HG02970 (cell line): ENCODE data around the gene LSP1.

Experiments used
- ATAC-seq: cut with Tn5 transposase; IDR thresholded peaks from one replicate; pipeline ENCODE4 v1.9.1; 2021; ENCODE audit warnings: mild to moderate bottlenecking, moderate library complexity, moderate number of reproducible peaks; ENCODE audit not compliant: unreplicated experiment, low FRiP score

Gene LSP1

DNA sequence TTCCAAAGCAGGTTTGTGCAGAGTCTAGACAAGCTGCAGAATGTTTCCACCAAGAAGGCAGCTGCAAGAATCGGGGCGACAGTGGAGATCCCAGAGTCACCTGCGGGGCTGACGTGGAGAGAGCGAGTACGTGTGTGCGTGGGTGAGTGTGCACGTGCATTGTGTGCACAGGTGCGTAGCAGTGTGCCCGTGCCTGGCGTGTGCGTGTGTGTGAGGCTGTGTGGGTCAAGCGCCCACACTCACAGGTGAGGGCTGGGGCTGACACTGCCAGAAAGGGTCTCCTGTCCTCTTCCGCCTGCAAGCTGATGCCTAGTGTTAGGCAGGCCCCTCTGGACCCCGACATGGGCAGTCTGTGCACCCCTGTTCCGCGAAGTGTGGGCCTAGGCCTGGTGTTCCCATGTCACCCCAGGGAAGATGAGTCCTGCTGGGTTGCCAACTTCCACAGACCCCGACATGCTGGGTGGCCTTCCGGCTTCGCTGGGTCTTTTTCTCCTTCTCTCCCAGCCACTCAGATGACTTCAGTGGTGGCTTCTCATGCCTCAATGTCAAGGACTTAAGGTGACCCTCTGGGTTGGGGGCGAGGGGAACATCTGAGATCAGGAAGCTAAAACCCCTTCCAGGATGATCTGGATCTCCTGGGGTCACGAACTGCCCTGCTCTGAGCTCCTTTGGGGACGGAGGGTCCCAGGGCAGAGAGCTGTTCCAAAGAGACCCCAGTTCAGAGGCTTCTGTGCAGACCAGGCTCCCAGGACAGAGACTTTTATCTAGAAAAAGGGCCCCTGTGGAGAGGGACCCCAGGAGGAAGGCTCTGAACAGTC, 28.5 kb upstream of the LSP1 start:
- ATAC-seq, result no peak

DNA sequence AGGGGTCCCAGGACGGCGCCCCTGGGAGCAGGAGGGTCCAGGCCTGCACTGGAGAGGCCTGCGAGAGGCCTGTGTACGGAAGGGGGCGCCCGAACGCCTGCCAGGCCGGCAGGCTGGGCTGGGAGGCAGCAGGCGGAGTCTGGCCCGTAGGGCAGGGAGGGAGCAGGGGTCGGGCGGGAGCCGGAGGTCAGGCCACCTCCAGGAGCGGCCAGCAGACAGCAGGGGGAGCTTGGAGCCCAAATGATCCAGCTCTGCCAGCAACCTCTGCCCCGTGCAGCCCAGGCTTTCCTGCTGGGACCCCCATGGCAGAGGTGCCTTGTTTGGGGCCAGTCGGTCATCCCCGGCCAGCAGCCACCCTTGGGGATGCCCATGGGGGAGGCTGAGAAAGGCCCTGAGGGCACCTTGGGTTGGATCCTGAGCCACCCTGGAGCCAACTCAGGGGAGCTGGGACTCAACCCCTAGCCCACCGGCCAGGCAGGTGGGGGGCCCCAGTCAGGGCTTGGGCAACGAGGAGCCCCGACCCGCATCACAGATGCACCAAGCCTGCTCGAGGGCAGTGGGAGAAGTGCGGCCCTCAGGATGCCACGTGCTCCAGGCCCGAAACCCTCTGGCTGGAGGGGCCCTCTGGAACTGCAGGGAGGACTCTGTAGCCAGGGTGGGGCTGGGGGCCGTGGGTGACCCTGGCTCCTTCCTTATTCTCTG, 27.7 kb upstream of the LSP1 start:
- ATAC-seq, result no peak

DNA sequence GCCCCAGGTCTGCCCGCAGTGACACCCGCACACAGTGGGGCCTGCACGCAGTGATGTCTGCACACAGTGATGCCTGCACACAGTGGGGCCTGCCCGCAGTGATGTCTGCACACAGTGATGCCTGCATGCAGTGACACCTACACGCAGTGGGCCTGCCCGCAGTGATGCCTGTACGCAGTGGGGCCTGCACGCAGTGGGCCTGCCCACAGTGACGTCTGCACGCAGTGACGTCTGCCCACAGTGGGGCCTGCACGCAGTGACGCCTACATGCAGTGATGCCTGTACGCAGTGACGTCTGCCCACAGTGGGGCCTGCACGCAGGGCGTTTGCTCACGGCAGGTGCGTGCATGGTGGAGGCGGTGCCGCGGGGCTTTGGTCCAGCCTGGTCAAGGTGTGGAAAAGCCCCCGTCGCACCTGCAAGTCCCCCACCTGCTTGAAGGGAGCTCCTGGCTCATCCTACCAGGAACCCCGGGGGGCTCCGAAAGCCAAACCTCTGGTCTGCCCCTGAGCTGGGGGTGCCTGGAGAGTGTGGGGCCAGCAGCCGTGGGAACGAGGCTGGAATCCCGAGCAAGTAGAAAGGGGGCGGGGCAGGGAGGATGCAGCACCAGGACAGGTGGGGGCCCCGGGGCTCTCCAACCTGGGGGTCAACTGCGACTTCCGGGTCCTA, 27.0 kb upstream of the LSP1 start:
- no peak for ATAC-seq

DNA sequence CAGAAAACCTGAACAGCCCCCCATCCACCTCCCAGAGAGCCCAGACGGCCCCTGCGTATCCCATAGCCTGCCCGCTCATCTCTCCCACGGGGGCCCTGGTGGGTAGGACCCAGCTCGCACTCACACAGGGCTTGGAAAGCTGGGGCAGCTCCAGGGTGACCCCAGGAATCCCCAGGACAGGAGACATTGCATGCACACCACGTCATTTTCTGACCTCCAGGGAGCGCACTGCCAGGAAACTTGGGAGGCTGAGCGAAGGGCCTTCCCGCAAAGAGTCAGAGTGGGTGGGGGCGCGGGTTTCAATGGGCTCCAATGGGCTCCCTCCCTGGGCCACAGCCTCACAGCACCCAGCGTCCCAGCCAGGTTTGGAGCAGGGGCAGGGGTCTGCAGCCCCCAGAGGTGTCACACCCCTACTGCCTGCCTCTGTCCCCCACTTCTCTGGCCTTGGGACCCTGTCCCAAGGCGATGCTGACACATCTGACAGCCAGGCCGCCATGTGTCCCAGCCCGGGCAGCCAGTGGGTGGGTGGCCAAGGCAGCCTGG, 26.3 kb upstream of the LSP1 start:
- ATAC-seq, result no peak

DNA sequence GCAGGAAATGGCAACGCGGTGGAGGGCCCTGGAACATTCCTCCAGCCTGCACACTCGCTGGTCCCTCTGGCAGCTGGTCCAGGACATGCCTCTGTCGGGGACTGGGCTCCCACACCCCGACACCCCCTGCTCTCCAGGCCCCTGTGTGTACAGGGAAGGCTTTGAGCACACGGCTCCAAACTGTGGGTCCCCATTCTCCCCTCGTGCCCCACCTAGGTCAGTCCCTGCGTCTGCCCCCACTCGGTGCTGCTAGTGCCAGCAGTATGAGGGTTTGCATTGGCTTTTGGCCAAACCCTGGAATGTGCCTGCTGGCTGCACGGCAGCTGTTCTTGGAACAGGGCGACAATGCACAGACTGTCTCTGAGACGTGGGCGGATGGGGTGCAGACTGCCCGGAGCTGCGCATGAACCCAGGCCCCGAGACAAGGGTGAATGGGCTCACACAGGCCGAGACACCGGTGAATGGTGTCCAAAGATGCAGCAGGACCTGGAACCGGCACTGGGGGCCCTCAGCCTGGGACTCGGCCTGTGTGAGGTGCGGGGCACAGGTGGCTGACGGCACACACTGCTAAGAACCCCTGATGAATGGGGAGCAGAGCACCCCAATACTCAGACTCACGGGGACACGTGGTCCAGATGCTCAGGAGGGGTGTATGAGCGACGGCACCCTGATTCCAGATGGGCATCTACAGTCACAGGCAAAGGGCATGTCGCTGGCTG, 25.6 kb upstream of the LSP1 start:
- ATAC-seq, result no peak

DNA sequence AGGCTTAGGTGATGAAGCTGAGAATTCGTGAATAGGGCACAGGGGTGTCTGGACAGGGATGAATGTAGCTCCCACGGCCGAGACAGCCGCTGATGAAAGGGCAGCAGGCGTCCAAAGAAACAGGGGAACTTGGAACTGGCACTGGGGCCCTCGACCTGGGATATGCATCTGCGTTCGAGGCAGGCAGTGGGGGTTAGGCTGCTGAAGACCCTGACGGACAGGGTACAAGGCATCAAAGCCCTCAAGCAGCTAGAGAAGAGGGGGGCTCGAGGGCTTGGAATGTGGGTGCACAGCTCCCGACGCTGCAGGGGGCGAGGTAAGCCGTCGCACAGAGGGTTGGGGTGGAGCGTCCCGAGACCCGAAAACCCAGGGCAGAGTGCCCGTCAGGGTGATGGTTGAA, 25.0 kb upstream of the LSP1 start:
- ATAC-seq, result no peak

DNA sequence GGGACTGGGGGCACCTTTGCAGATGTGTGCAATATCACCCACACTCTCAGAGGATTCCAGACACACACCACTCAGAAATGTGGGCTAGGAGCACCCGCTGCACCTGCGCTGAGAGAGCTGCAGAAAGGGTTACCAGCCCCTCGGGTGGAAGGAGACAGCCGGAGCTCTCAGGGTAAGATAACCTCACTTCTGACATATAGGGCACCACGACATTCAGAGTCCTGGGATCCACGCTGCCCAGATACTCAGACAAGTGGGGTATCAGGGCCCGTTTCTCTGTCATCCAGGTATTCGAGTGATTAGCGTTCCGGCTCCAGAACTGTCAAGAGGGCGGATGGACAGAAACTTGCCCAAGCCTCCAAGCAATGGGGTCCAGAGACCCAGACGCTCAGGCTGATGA, 24.3 kb upstream of the LSP1 start:
- ATAC-seq, result no peak

DNA sequence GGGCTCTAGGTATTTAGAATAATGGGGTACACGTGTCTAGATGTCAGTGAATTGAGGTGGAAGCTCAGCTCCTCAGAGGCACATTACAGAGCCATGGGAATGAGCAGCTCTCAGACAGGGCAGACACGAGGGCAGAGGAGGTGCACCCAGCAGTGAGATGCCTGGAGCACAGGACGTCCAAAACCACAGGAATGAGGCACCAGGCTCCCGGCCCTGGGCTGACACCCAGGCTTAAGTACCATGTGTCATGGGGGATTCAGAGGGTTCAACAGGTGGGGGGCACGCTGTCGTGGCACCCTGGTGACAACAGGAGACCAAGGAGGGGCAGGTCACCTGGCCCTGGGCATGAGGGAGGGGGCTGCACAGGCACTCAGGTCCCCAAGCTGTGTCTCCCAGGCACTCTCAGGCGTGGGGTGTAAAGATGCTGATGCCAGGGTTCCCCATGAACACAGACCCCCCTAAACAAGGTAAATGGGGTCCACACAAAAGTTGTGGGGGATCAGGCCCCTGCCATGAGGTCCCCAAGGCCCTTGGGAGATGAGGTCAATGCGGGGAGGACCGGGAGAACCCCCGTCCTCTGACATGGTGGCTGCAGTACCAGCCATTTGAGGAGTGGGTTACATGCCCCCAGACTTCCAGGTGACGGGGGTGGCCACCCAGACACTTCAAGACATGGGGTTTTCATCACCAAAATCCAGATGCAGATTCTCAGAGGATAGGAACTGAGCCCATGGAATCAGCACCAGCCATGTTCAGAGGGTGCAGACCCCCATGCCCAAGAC, 23.7 kb upstream of the LSP1 start:
- no peak for ATAC-seq

DNA sequence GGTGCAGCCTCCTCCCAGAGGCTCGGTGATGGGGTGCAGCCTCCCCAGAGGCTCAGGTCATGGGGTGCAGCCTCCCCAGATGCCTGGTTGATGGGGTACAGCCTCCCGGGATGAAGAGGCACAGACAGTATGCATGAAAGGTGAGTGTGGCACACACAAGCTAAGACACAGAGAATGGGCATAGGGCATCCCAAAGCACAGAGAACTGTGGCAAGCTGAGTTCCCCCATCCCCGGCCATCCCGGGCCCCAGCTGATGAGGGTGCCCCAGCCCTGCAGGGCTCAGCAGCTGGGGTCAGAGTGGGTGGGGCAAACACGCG, 22.9 kb upstream of the LSP1 start:
- no peak for ATAC-seq

DNA sequence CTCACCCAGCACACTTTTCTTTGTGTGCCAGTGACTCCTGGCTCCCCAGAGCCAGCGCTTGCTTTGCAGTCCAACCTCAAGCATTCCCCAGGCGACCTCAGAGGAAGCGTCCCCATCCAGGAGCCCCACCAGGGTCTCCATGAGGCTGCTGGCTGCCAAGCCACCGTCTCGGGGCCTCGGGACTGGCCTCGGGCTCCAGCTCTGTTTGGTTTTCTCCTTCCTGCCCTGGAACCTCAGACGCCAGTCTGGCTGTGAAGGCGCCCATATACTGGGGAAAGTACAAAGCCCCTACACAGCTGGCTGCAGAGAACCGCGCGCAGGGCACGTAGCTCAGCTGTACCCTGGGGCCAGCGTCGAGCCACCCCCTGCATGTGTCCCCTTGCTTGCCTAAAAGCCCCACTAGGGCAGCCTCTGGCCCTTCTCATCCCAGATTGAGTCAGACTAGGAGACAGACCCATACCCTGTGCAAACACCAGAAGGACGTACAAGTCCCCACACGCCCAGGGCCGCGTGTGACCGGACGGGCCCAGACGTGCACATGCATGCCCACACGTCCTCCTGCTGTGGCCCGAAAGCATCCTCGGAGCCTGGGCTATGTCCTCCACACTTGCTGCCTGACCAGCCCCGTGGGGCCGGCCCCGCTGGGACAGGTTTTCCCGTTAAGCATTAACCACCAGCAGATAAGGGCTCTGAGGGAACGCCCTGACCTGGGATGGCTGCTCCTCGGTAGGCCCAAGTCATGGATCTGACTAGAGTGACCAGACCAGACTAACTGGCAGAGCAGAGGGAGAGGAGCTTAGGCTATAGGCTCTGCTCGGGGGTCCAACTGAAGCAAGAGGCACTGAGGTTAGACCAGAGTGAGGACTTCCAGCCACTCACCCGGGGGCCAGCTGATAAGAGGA, 22.3 kb upstream of the LSP1 start:
- no peak for ATAC-seq

DNA sequence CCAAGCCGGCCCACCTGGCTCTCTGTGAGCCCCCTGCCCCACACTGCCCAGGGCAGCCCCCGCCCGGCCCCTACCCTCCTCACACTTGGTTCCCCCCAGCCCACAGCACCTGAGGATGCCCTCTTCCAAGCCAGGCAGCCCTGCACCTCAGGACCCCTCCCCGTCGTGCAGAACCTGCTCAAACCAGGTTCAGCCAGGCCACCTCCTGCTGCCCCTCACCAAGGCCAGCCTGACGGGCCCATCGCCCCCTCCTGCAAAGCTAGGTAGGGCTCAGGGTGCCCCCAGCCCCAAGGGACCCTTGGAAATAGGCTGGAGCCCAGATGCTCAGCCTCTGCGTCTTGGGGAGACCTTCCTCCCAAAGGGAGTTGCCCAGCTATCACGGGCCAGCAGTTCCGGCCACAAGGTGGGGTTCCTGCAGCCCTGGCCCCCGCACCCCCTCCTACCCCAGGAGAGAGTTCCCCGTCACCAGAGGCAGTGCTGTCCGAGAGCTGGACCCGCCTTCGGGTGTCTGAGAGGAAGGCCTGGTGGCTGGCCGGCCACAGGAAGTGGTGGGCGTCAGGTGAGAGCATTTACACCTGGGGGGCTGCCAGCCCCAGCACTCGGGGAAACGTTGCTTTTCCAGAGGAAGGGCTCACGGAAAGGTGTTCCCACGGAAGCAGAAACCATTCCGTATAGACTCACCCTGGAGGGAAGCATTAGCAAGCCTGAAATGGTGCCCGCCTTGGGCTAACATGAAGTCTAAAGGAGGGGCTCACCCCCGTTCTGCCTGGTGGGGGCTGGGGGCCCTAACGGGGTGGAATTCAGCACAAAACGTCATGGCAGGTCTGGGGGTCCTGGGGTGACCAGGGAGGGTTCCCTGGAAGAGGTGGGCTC, 21.3 kb upstream of the LSP1 start:
- no peak for ATAC-seq

DNA sequence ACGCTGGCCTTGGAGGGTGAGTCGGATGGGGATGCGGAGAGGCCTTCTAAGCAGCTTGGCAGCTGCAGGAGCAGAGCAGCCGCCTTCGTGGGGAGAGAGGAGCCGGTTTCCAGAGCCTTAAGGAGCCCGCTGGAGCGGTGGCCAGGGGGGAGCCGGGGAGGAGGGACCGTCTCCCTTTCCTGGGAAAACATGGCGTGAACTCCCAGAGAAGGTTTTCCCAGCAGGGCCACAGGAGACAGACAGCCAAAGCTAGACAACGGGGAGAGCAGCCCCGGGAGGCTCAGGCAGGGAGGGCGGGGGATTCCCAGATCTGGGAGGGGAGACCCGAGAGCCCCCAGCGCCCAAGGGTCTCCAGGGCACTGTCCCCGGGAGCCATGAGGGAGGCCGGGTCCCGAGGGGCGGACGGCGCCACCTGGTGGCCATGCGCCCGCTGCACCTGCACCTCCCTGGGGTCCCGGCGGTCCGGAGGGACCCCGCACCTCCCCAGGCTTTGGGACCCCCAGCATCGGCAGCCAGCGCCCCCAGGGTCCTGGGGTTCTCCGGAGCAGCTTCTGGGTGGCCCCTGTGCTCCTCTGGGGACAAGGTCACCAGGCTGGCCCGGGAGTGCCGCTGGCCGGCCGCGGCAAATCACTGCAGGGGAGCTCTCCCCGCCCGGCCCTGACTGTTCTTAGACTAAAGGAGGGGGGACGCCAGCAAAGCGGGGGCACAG, 20.5 kb upstream of the LSP1 start:
- ATAC-seq, result no peak

DNA sequence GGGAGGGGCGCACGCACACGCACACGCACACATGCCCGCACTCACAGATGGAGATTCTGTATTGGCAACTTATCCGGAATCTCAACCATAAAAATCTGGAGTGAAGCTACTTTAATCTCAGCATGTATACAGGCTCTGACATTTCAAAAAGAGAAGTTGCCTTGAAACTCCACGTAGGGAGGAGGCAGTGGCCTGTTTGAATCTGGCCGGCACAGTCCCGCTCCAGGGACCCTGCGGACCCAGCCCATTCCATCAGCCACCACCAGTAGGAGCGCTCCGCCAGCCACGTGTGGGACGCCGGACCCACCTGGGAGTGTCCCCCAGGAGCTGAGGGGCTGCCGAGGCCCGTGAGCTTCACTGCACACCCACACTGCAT, 20.0 kb upstream of the LSP1 start:
- ATAC-seq, result no peak

DNA sequence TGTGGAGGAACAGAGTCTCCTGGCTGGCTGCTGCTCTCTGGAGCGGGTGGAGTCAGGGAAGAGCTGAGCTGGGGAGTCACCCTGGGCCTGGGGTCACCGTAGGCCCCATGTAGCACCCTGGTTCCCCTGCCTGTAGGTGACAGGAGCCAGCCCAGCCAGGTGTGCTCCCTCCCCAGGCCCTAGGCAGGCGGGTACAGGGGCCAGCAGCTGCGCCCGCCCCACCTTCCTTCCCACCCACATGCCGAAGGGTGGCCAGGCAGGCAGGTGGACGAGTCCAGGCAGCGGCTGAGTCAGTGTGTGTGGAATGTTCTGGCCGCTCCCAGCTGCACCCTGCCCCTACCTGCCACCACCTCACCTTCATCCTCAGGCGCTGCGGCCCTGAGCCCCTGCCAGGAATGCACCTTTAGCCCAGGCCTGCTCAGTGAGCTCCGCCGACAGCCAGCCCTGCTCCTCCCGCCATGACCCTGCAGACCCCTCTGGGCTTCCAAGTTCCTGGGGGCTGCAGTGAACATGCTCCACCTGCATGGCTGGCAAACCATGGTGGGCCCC, 18.7 kb upstream of the LSP1 start:
- ATAC-seq, result no peak

DNA sequence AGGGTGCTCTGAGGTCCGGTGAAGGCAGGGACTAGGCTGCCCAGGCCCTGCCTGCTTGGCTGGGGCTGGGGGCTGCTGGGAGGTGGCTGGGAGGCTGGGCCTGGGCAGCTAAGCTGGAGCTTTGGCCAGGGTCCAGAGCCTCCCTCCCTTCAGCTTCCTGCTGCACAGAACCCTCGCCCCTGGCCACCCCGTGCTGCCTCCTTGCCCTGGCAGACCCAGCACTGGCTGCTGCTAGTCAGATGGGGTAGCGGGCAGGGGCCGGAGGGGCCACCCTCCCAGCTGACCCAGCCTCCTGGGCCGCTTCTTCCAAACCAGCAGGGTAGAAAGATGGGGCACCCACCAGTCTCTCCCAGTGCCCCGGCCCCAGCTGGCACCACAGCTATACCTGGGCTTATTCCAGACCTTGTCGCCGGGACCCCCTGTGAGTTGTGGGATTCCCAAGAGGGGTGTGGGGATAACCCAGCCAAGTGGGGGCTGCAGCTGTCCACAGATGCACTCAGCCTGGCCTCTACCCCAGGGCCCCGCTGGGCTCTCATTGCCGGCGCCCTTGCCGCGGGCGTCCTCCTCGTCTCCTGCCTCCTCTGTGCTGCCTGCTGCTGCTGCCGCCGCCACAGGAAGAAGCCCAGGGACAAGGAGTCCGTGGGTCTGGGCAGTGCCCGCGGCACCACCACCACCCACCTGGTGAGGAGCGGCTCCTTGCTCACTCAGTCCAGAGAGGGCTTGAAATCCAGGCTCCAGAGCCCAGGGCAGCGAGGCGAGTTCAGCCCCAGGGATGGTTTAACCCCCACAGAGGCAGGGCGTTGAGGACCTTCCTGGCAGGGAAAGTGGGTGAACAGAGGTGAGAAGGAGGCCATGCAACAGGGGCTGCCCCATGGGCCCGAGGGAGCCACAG, 17.9 kb upstream of the LSP1 start, which contains the start of gene SYT8:
SYT8 (plus strand) TSS at position 212 of the 892 bp plus-strand sequence; CDS start at position 328, 116 bp downstream.
- ATAC-seq, result no peak

DNA sequence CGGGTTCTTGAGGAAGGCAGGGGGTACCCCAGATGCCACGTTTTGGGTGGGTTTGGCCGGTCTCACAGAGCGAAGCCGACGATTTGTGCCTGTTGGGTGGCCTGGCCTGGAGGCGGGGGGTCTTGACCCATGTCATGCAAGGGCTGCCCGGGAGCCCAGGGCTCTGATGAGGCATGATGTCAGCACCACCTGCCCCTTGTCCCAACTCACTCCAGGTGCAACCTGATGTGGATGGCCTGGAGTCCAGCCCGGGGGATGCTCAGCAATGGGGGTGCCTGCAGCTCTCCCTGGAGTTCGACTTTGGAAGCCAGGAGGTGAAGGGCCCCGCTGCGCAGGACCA, 17.2 kb upstream of the LSP1 start:
- no peak for ATAC-seq
